NCI-H1417 (cell line): Measurements from ENCODE around the gene HINFP.
"Not testable (repeated sequence)": the region's sequence is repeated elsewhere in the genome, so short reads cannot be mapped to it uniquely, and the experiment has no call there.

ENCODE experiments used
- DNase-seq, 3 experiments: peaks; one replicate each; lab custom pipeline; 2025; lab: John Stamatoyannopoulos, UW

The HINFP gene

GRCh38 chr11:119117004-119117706 is 4.2 kb upstream of the HINFP start:
- no peak for DNase-seq

GRCh38 chr11:119118227-119118626 is 3.2 kb upstream of the HINFP start:
- no peak for DNase-seq

GRCh38 chr11:119118946-119119345 is 2.4 kb upstream of the HINFP start:
- DNase-seq = no peak

GRCh38 chr11:119120639-119121007 is 757 bp upstream of the HINFP start:
- peak; percentile 43 to 90 (median 74) for DNase-seq

- DNase-seq = no peak
Observed at GRCh38 chr11:119121811-119122124, 388 bp downstream of the HINFP start.

GRCh38 chr11:119125821-119126220 is 4.4 kb downstream of the HINFP start:
- DNase-seq = no peak

GRCh38 chr11:119126675-119127268 is 5.4 kb downstream of the HINFP start:
- no peak for DNase-seq

- DNase-seq = no peak
Observed at GRCh38 chr11:119130662-119131061, 9.3 kb downstream of the HINFP start.

- no peak for DNase-seq
Observed at GRCh38 chr11:119134389-119134978, 13.1 kb downstream of the HINFP start.

- DNase-seq = not testable (repeated sequence)
Observed at GRCh38 chr11:119139276-119139675, 17.9 kb downstream of the HINFP start.

GRCh38 chr11:119144825-119145486 is 23.6 kb downstream of the HINFP start:
- DNase-seq = peak; percentile 6 to 83 (median 70)

- DNase-seq = no peak
Observed at GRCh38 chr11:119145551-119145950, 24.2 kb downstream of the HINFP start.

GRCh38 chr11:119147604-119148333 is 26.4 kb downstream of the HINFP start:
- DNase-seq = peak in 2 of 3 experiments; percentile 30 to 52

GRCh38 chr11:119148720-119149017 is 27.3 kb downstream of the HINFP start:
- DNase-seq = no peak

- DNase-seq = peak; percentile 12 to 61 (median 56)
Observed at GRCh38 chr11:119149018-119149785, 27.8 kb downstream of the HINFP start, which contains the start of gene ABCG4. TSS of gene ABCG4 (plus strand) at chr11:119149052. CDS start at chr11:119149966, 914 bp downstream.

GRCh38 chr11:119149786-119150275 is 28.5 kb downstream of the HINFP start:
- DNase-seq = no peak

GRCh38 chr11:119152043-119152442 is 30.7 kb downstream of the HINFP start:
- DNase-seq = no peak

- no peak for DNase-seq
Observed at GRCh38 chr11:119152604-119153003, 31.2 kb downstream of the HINFP start.

- no peak for DNase-seq
Observed at GRCh38 chr11:119153049-119153818, 31.9 kb downstream of the HINFP start.

GRCh38 chr11:119154178-119154577 is 32.8 kb downstream of the HINFP start:
- no peak for DNase-seq
